Skeletal muscle cell (primary cell): ENCODE data around the gene RPL38.

Experiments used
- DNase-seq: peaks from one replicate; pipeline ENCODE4 v3.0.0-alpha.2; 2010; ENCODE audit warnings: low read depth
- H3K4me3 ChIP-seq: 2 replicates; pipeline ENCODE4 v1.5.1; 2011; ENCODE audit warnings: low read depth, mild to moderate bottlenecking, control low read depth, low read length, moderate library complexity

Gene RPL38

GRCh38 chr17:74220946-74221818 is 17.7 kb downstream of the RPL38 start:
- no peak for DNase-seq
- H3K4me3 ChIP-seq: no peak overlapping the region

GRCh38 chr17:74222399-74222798 is 18.9 kb downstream of the RPL38 start:
- H3K4me3 ChIP-seq: no peak overlapping the region
- no peak for DNase-seq

GRCh38 chr17:74223901-74224300 is 20.4 kb downstream of the RPL38 start:
- no peak for DNase-seq
- no peak overlapping the region for H3K4me3 ChIP-seq

GRCh38 chr17:74224959-74225725 is 21.7 kb downstream of the RPL38 start:
- DNase-seq: no peak

GRCh38 chr17:74226252-74226651 is 22.8 kb downstream of the RPL38 start:
- DNase-seq: no peak
- H3K4me3 ChIP-seq: no peak overlapping the region

More at GRCh38 chr17:74224959-74225725, 21.7 kb downstream of the RPL38 start:
- H3K4me3 ChIP-seq: no peak overlapping the region

GRCh38 chr17:74227271-74228080 is 24.0 kb downstream of the RPL38 start:
- DNase-seq: no peak
- H3K4me3 ChIP-seq: no peak overlapping the region

- H3K4me3 ChIP-seq: no peak overlapping the region
- DNase-seq: no peak
Measured at GRCh38 chr17:74228306-74228978, 25.0 kb downstream of the RPL38 start.

GRCh38 chr17:74230896-74231295 is 27.4 kb downstream of the RPL38 start:
- no peak overlapping the region for H3K4me3 ChIP-seq
- no peak for DNase-seq

GRCh38 chr17:74231928-74232907 is 28.7 kb downstream of the RPL38 start:
- no peak for DNase-seq
- H3K4me3 ChIP-seq: no peak overlapping the region

- no peak for DNase-seq
- no peak overlapping the region for H3K4me3 ChIP-seq
Measured at GRCh38 chr17:74233937-74234336, 30.5 kb downstream of the RPL38 start.

- H3K4me3 ChIP-seq: no peak overlapping the region
- no peak for DNase-seq
Measured at GRCh38 chr17:74234486-74234885, 31.0 kb downstream of the RPL38 start.

GRCh38 chr17:74235040-74235581 is 31.6 kb downstream of the RPL38 start:
- DNase-seq: no peak
- no peak overlapping the region for H3K4me3 ChIP-seq

GRCh38 chr17:74235911-74236371 is 32.5 kb downstream of the RPL38 start:
- DNase-seq: no peak
- H3K4me3 ChIP-seq: no peak overlapping the region

- DNase-seq: no peak
- H3K4me3 ChIP-seq: no peak overlapping the region
Measured at GRCh38 chr17:74237321-74237720, 33.8 kb downstream of the RPL38 start.

- DNase-seq: peak; percentile 65
- H3K4me3 ChIP-seq: no peak overlapping the region
Measured at GRCh38 chr17:74239172-74239571, 35.7 kb downstream of the RPL38 start.

GRCh38 chr17:74240618-74241205 is 37.2 kb downstream of the RPL38 start:
- H3K4me3 ChIP-seq: no peak overlapping the region
- peak; percentile 87 for DNase-seq

GRCh38 chr17:74241431-74241830 is 38.0 kb downstream of the RPL38 start:
- no peak for DNase-seq
- no peak overlapping the region for H3K4me3 ChIP-seq
